ENCODE measurements around the gene TRMT11.

- TF ChIP-seq STAG1 (CRISPR knock-in tag; IDR thresholded peaks at IDR 0.05; ENCODE audit: borderline replicate concordance) (no peak), CTCF (IDR thresholded peaks at IDR 0.05 in 2 of 3, conservative IDR thresholded peaks at IDR 0.05 in 1 of 3; ENCODE audit: insufficient read depth in 2 of 3, low read depth in 1 of 3, low read length in 3 of 3) (no peak), NFE2 (IDR thresholded peaks at IDR 0.05; ENCODE audit: low read depth) (peak; percentile 78), GABPA (tag; conservative IDR thresholded peaks at IDR 0.05; ENCODE audit: low read depth) (no peak), RBM22 (IDR thresholded peaks at IDR 0.05; ENCODE audit: low read depth, low read length, poor library complexity, severe bottlenecking) (no peak), POLR2A (conservative IDR thresholded peaks at IDR 0.05) (no peak), ZBTB1 (CRISPR knock-in tag; IDR thresholded peaks at IDR 0.05; ENCODE audit: borderline replicate concordance, low read depth) (no peak)
These were observed 2.9 kb upstream of the TRMT11 start for GRCh38 chr6:125983246-125983945.

All from K562 (cell line).